SK-MEL-5 (cell line): ENCODE results near the gene MFGE8. TPM values are rescaled to one million over a fixed set of nuclear protein-coding genes. Genes with fewer than 3 reads are reported as not detected.

Experiments used
- DNase-seq: peaks from one replicate; pipeline ENCODE4 v3.0.0-alpha.2; 2016; ENCODE audit warnings: low read depth, low spot score
- in situ Hi-C: cut with HindIII; loops from 2 replicates; pipeline ENCODE4 v1.10.0; 2016; ENCODE audit warnings: low sequenced_read_pairs, high pct_unique_total_duplicates, low pct_unique_long_range_greater_than_20kb
- total RNA-seq: library from RNA; depleted of rRNA; stranded (reverse); fragments of >200 nt; shearing (Covaris generic); gene quantifications from 2 replicates; pipeline ENCODE4 v1.2.3, GENCODE V29; 2014

The MFGE8 gene
- total RNA-seq, 1 experiment from 2014 or later, result 41.4 TPM

DNA sequence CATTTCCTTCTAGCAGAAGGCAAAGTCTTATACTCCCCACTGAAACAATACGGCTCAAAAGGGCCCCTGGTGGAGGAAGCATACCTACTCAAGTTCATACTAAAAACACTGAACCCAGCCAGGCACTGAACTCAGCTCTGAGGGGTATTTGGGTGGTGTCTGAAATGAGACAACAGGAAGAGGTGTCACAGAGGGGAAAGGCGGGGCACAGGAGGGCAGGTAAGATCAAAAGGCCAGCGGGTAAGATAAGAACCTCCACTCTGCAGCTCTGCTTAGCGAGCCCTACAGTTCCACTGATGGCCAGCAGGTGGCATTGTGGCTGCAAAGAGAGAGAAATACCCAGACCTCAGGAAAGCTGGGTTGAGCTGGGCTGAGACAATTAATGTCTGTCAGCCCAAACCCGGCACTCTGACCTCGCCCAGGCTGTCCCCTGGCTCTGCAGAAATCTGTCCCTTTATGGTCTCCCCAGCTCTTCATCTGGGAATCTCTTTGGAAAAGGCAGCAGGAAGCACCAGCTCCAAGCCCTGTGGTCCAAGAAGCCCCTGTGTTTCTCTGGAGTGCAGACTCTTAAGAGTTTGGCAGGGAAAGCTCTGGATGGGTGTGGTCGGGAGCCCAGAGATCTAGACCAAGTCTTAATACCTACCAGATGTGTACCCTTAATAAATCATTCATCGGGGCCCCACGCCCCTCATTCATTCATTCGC, 8.4 kb downstream of the MFGE8 start:
- peak; percentile 83 for DNase-seq
- in situ Hi-C loops, result no loop called here

- DNase-seq, result no peak
- in situ Hi-C loops, result no loop called here
These were observed 8.9 kb downstream of the MFGE8 start for GRCh38 chr15:88904257-88904623.

DNA sequence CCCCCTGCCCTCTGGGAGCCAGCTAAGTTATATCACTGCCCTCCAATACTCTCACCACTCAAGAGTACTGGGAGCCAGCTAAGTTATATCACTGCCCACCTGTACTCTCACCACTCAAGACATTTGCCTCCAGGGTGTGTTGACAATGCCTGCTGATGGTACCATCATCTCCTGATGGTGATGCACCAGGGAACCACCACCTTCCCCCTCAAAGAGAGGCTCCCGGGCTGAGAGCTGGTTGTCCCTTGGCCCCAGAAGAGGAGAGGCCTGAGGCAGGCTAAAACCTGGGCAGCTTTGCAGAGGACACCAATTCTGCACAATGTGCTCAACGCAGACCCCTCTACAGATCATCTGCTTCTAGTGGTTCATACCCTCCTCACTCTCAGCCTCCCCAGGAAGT, 10.3 kb downstream of the MFGE8 start:
- in situ Hi-C loops, result no loop called here
- no peak for DNase-seq

DNA sequence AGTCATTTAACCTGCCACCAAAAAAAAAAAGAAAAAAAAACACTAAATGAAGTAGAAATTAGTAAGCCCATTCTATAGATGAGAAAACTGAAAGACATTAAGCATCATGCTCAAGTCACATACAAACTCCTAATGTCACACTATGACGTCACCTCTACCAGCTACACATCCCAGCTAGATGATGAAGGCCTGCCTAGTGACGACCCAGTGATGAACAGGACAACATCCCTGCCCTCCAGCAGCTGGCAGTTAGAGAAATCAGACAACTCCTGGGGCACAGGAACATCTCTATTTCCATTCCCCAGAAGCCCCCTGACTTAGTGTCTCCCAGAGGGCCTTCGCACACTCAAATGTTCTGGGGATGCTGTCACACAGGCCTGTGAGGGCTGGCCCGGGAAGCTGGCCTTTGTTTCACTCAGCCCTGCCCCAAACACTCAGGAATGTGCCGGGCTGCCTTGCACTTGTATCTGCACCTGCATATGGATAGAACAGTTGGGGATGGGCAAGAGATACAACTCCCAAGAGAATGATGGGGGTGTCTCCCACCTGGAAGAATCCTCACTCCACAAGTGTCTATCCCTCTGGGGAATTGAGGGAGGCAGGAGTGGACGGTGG, 10.9 kb downstream of the MFGE8 start:
- no peak for DNase-seq
- in situ Hi-C loops, result no loop called here

GRCh38 chr15:88901508-88902220, 11.5 kb downstream of the MFGE8 start:
- in situ Hi-C loops, result no loop called here
- DNase-seq, result no peak

DNA sequence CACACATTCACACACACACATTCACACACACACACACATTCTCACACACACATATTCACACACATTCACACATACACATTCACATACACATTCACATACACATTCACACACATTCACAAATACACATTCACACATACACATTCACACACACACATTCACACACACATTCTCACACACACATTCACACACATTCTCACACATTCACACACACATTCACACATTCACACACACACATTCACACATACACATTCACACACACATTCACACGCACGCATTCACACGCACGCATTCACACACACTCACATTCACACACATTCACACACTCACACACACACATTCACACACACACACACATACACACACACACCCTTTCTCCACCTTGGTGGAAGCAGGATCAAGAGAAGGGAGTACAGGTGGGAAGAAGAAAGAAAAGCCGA, 12.2 kb downstream of the MFGE8 start:
- in situ Hi-C loops, result no loop called here
- DNase-seq, result no peak

DNA sequence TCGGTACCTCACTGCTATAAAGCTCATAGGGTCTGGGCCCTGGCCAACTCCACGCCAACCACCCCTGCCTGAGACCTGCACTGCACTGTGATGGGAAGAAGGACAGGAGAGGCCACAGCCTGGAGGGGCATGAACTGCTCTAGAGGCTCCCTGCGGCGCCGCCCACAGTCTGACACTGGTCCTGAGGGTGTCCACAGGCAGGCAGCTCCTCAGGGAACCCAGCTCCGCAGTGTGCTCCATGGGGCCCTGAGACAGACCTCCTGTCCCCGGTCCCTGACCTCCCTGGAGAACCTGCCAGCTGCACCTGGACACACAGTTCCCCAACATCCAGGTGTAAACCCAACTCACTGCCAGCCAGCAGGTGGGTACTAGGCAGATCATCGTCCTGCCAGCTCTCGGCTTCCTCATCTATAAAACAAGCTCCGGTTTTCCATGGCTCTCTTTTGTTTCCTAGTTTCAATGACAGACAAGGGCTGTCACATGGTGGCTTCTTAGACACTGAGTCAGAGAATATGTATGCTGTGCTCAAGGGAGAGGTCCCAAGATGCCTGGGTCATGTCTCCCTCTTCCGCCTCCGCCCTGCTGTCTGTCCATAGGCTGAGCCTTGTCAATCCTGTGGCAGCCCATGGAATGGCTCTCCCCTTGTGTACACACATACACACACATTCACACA, 12.7 kb downstream of the MFGE8 start:
- in situ Hi-C loops, result no loop called here
- DNase-seq, result peak; percentile 58

- in situ Hi-C loops, result no loop called here
- no peak for DNase-seq
These were observed 13.9 kb downstream of the MFGE8 start for GRCh38 chr15:88899251-88899650.

- no peak for DNase-seq
- in situ Hi-C loops, result no loop called here
These were observed 14.4 kb downstream of the MFGE8 start for GRCh38 chr15:88898736-88899135.

DNA sequence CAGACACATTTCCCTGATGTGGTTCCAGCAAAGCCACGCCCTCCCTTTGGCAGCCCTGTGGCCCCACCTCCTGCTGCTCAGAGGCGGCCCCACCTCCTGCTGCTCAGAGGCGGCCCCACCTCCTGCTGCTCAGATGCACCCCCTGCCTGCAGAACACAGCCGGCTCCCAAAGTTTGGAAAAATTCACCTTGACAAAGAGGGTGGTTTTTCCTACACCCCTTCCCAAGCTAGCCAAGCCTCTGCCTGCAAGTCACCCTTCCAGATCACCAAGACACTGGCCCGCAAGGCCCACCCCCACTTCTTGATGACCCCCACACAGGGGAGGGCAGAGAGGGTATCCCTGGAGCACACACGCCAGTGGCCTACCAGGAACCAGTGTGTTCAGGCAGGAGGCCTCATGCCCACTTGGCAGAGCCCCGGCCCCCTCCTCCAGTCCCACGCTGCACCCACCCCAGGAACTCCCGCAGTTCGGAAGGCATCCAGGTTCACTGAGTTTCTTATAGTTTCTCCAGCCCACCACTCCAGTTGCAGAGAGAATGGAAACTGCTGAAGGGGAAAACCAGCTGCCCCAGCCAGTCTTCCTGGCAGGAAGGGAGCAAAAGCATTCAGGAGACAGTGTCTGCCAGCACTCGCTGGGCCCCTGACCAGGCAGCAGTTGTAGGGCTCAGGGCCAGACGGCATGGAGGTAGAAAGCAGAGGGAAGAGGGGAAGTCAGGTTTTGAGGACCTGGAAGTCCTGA, 15.6 kb downstream of the MFGE8 start:
- in situ Hi-C loops, result no loop called here
- peak; percentile 86 for DNase-seq

- in situ Hi-C loops, result no loop called here
- DNase-seq, result no peak
These were observed 16.1 kb downstream of the MFGE8 start for GRCh38 chr15:88897142-88897455.

DNA sequence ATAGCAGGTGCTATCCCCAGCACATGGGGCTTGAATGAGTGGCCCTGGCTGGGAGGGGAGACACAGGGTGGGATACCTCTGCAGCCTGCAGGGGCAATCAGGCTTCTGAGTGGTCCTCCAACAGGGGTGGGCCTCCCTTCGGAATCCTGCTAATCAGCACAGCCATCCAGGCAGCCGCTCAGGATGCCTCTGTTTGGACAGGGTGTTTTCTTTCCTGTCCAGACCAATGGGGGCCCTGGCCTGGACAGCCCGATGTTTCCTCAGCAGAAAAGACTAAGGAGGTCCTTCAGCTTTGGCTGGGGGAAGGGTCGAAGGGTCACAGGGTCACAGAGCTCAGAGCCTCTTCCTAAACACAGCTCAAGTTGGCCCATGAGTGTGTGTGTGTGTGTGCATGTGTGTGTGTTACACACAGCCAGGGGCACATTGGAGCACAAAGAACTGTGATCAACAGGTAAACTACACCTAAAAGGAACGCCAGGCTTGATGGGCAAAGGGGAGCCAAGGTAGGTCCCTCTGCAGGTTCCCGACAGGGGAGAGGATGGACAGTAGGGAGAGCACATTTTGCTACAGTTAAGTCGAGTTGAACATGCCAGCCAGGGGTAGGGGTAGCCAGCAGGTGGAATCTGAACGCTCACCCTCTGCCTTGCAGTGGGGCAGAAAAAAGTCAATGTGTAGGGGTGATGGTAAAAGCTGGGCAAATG, 16.7 kb downstream of the MFGE8 start:
- in situ Hi-C loops, result no loop called here
- no peak for DNase-seq

DNA sequence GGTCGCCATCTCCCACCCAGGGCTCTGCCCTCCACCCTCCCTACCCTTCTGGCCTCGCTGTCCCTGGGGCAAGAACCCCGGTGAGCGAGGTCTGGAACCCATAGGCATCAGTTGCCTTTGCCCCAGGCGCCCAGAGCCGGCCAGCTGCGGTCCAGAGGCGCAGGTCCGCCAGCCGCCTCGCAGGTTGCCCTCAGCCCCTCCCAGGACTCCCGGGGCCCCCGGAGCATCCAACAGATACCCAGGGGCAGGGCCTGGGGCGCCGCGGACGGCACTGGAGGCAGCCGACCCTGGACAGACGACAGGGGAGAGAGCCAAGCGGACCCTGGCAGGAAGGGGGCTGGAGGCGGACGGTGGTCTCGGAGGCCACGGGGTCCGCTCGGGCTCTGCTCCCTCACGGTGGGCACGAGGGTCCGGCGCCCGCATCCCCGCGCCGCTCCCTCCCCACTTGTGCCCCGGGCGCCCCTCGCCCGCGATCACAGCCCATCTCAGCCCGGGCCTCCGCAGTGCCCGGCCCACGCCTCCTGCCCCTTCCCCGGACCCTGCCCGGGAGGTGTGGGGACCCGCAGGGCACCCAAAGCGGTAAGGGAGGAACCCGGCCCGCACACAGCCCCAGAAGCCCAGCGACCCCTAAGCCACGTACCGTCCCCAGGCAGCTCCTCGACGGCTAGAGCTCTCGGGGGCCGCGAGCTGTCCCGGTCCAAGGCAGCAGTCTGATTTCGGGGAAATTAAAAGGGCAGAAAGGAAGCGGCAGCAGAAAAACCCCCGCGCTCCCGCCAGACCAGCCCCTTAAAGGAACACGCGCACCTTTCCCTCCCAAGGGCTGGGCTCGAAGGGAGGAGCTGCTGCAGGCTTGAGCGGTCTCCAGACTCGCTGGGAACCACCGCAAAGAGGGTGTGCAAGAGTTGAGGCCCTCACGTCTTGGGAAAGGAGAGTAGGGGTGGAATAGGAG, 18.1 kb downstream of the MFGE8 start, which contains the start of gene HAPLN3:
TSS of gene HAPLN3 (minus strand) at position 726 of the 949 bp plus-strand sequence. CDS start 8,246 bp downstream, outside the sequence.
- in situ Hi-C loops, result no loop called here
- DNase-seq, result peak; percentile 33

GRCh38 chr15:88894348-88894818, 18.8 kb downstream of the MFGE8 start:
- in situ Hi-C loops, result no loop called here

GRCh38 chr15:88891540-88892254, 21.5 kb downstream of the MFGE8 start:
- DNase-seq, result no peak
- in situ Hi-C loops, result no loop called here

More at GRCh38 chr15:88894348-88894818, 18.8 kb downstream of the MFGE8 start:
- peak; percentile 44 for DNase-seq
